Parathyroid adenoma (tissue), 2 donors: ENCODE measurements around the gene CCDC159.

Experiments used
- H2AFZ ChIP-seq: fragments of 300-600 bp; sonication (generic); one replicate; pipeline ENCODE4 v1.7.0; 2017; ENCODE audit warnings: antibody characterized with exemption, mild to moderate bottlenecking
- H3K27ac ChIP-seq: fragments of 300-600 bp; sonication (generic); one replicate; pipeline ENCODE4 v1.7.0; 2017
- H3K27me3 ChIP-seq: fragments of 300-600 bp; sonication (generic); one replicate; pipeline ENCODE4 v1.7.0; 2017; ENCODE audit warnings: low read length; ENCODE audit not compliant: control insufficient read depth, insufficient read depth
- H3K36me3 ChIP-seq: fragments of 300-600 bp; sonication (generic); one replicate; pipeline ENCODE4 v1.7.0; 2017; ENCODE audit warnings: low read length; ENCODE audit not compliant: control insufficient read depth, insufficient read depth
- H3K4me1 ChIP-seq: fragments of 300-600 bp; sonication (generic); one replicate; pipeline ENCODE4 v1.7.0; 2017; ENCODE audit warnings: control low read depth
- H3K4me2 ChIP-seq: fragments of 300-600 bp; sonication (generic); one replicate; pipeline ENCODE4 v1.7.0; 2017; ENCODE audit warnings: low read length
- H3K4me3 ChIP-seq: fragments of 300-600 bp; sonication (generic); one replicate; pipeline ENCODE4 v1.7.0; 2017; ENCODE audit warnings: low read depth, low read length
- H3K79me2 ChIP-seq: fragments of 300-600 bp; sonication (generic); one replicate; pipeline ENCODE4 v1.7.0; 2017; ENCODE audit warnings: control low read depth
- H3K9ac ChIP-seq: fragments of 300-600 bp; sonication (generic); one replicate; pipeline ENCODE4 v1.7.0; 2017; ENCODE audit warnings: mild to moderate bottlenecking
- H3K9me3 ChIP-seq: fragments of 300-600 bp; sonication (generic); one replicate; pipeline ENCODE4 v1.7.0; 2017; ENCODE audit warnings: low read length; ENCODE audit not compliant: control insufficient read depth
- CTCF ChIP-seq: fragments of 300-600 bp; sonication (generic); IDR thresholded peaks from one replicate; pipeline ENCODE4 v1.7.0; 2017; ENCODE audit warnings: antibody characterized with exemption, mild to moderate bottlenecking
- donor health status: primary hyperparathyroidism.

The CCDC159 gene

GRCh38 chr19:11356074-11356397 is 9.7 kb downstream of the CCDC159 start:
- H3K9me3 ChIP-seq = no peaks in the 10 kb centered on the region
- H3K9ac ChIP-seq = peak overlapping the region; percentile 37
- H3K36me3 ChIP-seq = no peaks in the 10 kb centered on the region
- peaks cover 4% of the 10 kb centered on the region for H3K4me1 ChIP-seq
- peak overlapping the region; percentile 74 for H2AFZ ChIP-seq
- H3K27me3 ChIP-seq = no peaks in the 10 kb centered on the region
- H3K4me2 ChIP-seq = peak overlapping the region; percentile 89
- peak overlapping the region; percentile 55 for H3K4me3 ChIP-seq
- H3K27ac ChIP-seq = no peak overlapping the region
- H3K79me2 ChIP-seq = peaks cover 4% of the 10 kb centered on the region
- no peak for TF ChIP-seq CTCF

GRCh38 chr19:11356676-11357550 is 10.6 kb downstream of the CCDC159 start:
- Histone ChIP-seq H3K4me1 (peaks cover 4% of the 10 kb centered on the region), H3K9me3 (no peaks in the 10 kb centered on the region), H2AFZ (no peak overlapping the region), H3K4me2 (no peak overlapping the region), H3K9ac (no peak overlapping the region), H3K36me3 (no peaks in the 10 kb centered on the region), H3K27me3 (no peaks in the 10 kb centered on the region), H3K4me3 (no peak overlapping the region), H3K27ac (no peak overlapping the region), H3K79me2 (peaks cover 4% of the 10 kb centered on the region)
- TF ChIP-seq CTCF = no peak

- Histone ChIP-seq H3K9ac (no peak overlapping the region), H3K79me2 (peaks cover 4% of the 10 kb centered on the region), H3K4me3 (no peak overlapping the region), H3K36me3 (no peaks in the 10 kb centered on the region), H3K9me3 (no peaks in the 10 kb centered on the region), H3K27ac (no peak overlapping the region), H3K4me2 (no peak overlapping the region), H3K27me3 (no peaks in the 10 kb centered on the region), H2AFZ (no peak overlapping the region), H3K4me1 (peaks cover 4% of the 10 kb centered on the region)
- no peak for TF ChIP-seq CTCF
These were observed 13.1 kb downstream of the CCDC159 start for GRCh38 chr19:11359421-11359820.

GRCh38 chr19:11361037-11361770 is 14.9 kb downstream of the CCDC159 start:
- H3K4me2 ChIP-seq = no peak overlapping the region
- no peaks in the 10 kb centered on the region for H3K9me3 ChIP-seq
- no peak overlapping the region for H2AFZ ChIP-seq
- no peak overlapping the region for H3K27ac ChIP-seq
- no peaks in the 10 kb centered on the region for H3K79me2 ChIP-seq
- no peak overlapping the region for H3K4me3 ChIP-seq
- no peaks in the 10 kb centered on the region for H3K27me3 ChIP-seq
- H3K36me3 ChIP-seq = no peaks in the 10 kb centered on the region
- H3K9ac ChIP-seq = no peak overlapping the region
- no peak for TF ChIP-seq CTCF
- H3K4me1 ChIP-seq = no peaks in the 10 kb centered on the region
